Esophagus muscularis mucosa (tissue), 4 donors: ENCODE measurements around the gene SRP19. TPM values are rescaled to one million over a fixed set of nuclear protein-coding genes. Genes with fewer than 3 reads are reported as not detected.
"Not testable (repeated sequence)": the region's sequence is repeated elsewhere in the genome, so short reads cannot be mapped to it uniquely, and the experiment has no call there.

Source experiments
- DNase-seq: peaks from one replicate; pipeline ENCODE4 v3.0.0-alpha.2; 2017; ENCODE audit errors: extremely low spot score
- H3K27ac ChIP-seq, 4 donors: fragments of 200-600 bp; sonication (generic); replicated peaks in 1 of 4; 1 replicate in 3 of 4; 2 replicates in 1 of 4; pipeline ENCODE4 v1.5.1; 2016 to 2019; ENCODE audit warnings: mild to moderate bottlenecking in 1 of 4
- H3K27me3 ChIP-seq, 4 donors: fragments of 200-600 bp; sonication (generic); one replicate each; pipeline versions ENCODE4 v1.5.1 to v1.6.0; 2016 to 2019
- H3K36me3 ChIP-seq, 4 donors: fragments of 200-600 bp; sonication (generic); one replicate each; pipeline ENCODE4 v1.5.1; 2016 to 2019
- H3K4me1 ChIP-seq, 4 donors: fragments of 200-600 bp; sonication (generic); one replicate each; pipeline ENCODE4 v1.5.1; 2016 to 2019
- H3K4me3 ChIP-seq, 4 donors: fragments of 200-600 bp; sonication (generic); 1 replicate in 2 of 4; 2 replicates in 2 of 4; pipeline ENCODE4 v1.5.1; 2016 to 2019; ENCODE audit warnings: mild to moderate bottlenecking in 4 of 4, moderate library complexity in 1 of 4
- H3K9me3 ChIP-seq, 4 donors: fragments of 200-600 bp; sonication (generic); 1 replicate in 3 of 4; 2 replicates in 1 of 4; pipeline ENCODE4 v1.5.1; 2016 to 2019
- CTCF ChIP-seq, 3 experiments: fragments of 200-600 bp in 2 of 3; fragments of 450-650 bp in 1 of 3; sonication (generic) in 2 of 3; IDR thresholded peaks; one replicate each; pipeline ENCODE4 v1.5.1; 2017 to 2019; ENCODE audit warnings: antibody characterized with exemption in 3 of 3, mild to moderate bottlenecking in 2 of 3, moderate library complexity in 1 of 3
- EP300 ChIP-seq: sonication (generic); formaldehyde crosslinking; IDR thresholded peaks from one replicate; pipeline ENCODE4 v1.6.1; 2017; ENCODE audit warnings: antibody characterized with exemption
- POLR2A ChIP-seq: fragments of 450-650 bp; IDR thresholded peaks from one replicate; pipeline ENCODE4 v1.6.1; 2017; ENCODE audit warnings: antibody characterized with exemption, moderate library complexity, mild to moderate bottlenecking, low read depth
- POLR2AphosphoS5 ChIP-seq, 2 donors: sonication (generic); formaldehyde crosslinking; IDR thresholded peaks; one replicate each; pipeline ENCODE4 v1.6.1; 2017; ENCODE audit warnings: antibody characterized with exemption in 2 of 2
- WGBS: methylation state at CpG from one replicate; pipeline ENCODE4 v1.1.5; 2018; 5-methylcytosine and 5-hydroxymethylcytosine counted together
- intact Hi-C: fragments of 100-400 bp; cut with DNase I; formaldehyde crosslinking; loops from one replicate; pipeline ENCODE4 v1.15.1; 2023
- total RNA-seq, 4 donors: library from RNA; depleted of rRNA; stranded (reverse); fragments of >200 nt; gene quantifications; one replicate each; pipeline versions ENCODE4 v1.1.0 to v1.2.1, GENCODE V29; 2016

The SRP19 gene
- total RNA-seq, 4 donors from 2014 or later, result 39.0 to 61.9 (median 55.0) TPM

DNA sequence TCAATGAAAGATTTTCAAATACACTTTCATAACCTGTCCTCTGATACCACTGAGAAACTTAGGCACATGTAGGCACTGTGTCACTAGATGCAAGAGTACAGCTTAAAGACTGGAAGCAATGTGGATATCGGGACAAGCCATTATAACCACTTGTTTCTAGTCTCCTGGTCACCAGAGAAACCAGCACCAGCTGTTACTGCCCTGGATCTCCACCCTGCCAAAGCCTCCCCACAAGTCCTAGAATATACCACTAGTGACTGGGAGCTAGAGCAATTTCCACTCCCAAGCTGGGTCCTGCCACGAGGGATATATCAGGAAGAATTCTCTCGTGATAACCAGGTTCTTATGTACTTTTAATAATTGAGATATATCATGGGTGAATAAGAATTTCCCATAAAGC is 41.5 kb downstream of the SRP19 start:
- Histone ChIP-seq H3K27me3 (no peaks in the 10 kb centered on the region), H3K9me3 (no peaks in the 10 kb centered on the region), H3K36me3 (peaks cover 23 to 58% (median 35%) of the 10 kb centered on the region in 4 donors), H3K27ac (no peak overlapping the region), H3K4me1 (peaks cover 7 to 15% (median 8%) of the 10 kb centered on the region in 4 donors), H3K4me3 (no peak overlapping the region)
- TF ChIP-seq EP300 (no peak), CTCF (IDR thresholded peaks at IDR 0.05) (no peak), POLR2A (no peak), POLR2AphosphoS5 (IDR thresholded peaks at IDR 0.05) (no peak)
- 94% methylated on average over 3 of the region's 3 CpGs for WGBS
- intact Hi-C loops, result no loop called here
- no peak for DNase-seq

- DNase-seq, H3K27me3 ChIP-seq, H3K4me3 ChIP-seq, intact Hi-C loops, H3K27ac ChIP-seq, H3K9me3 ChIP-seq: not testable (repeated sequence)
- Histone ChIP-seq H3K4me1 (peaks cover 7 to 18% (median 11%) of the 10 kb centered on the region in 4 donors), H3K36me3 (peaks cover 18 to 49% (median 31%) of the 10 kb centered on the region in 4 donors)
- WGBS, result 90% methylated on average over 3 of the region's 3 CpGs
Observed at GRCh38 chr5:112904996-112905395, 43.9 kb downstream of the SRP19 start.

DNA sequence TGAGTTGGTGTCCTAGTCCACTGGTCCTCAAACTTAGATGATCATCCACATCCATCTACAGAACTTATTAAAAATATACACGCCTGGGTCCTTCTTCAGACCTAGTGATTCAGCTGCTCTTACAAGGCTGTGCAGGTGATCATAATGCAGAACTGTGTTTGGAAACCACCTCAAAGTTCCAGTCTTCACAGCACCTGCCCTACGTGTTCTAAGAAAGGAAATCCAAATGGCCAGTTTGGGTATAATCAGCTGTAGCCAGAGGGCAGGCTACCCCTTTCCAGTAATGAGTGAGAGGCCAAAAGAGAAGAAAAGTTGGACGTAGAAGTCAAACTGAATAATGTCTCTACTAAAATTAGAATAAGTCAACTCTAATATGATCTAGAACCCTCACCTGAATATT is 45.5 kb downstream of the SRP19 start:
- Histone ChIP-seq H3K4me3 (no peak overlapping the region), H3K4me1 (peaks cover 7 to 18% (median 12%) of the 10 kb centered on the region in 4 donors), H3K36me3 (peaks cover 13 to 46% (median 22%) of the 10 kb centered on the region in 4 donors), H3K9me3 (no peaks in the 10 kb centered on the region), H3K27ac (no peak overlapping the region), H3K27me3 (no peaks in the 10 kb centered on the region)
- WGBS, result 82% methylated on average over 3 of the region's 3 CpGs
- DNase-seq, result no peak
- intact Hi-C loops, result no loop called here
- no peak for TF ChIP-seq EP300
- TF ChIP-seq POLR2A, result no peak
- no peak for TF ChIP-seq CTCF (IDR thresholded peaks at IDR 0.05)
- no peak for TF ChIP-seq POLR2AphosphoS5 (IDR thresholded peaks at IDR 0.05)

GRCh38 chr5:112907166-112907631 is 46.1 kb downstream of the SRP19 start:
- Histone ChIP-seq H3K27me3 (no peaks in the 10 kb centered on the region), H3K4me1 (peaks cover 9 to 20% (median 14%) of the 10 kb centered on the region in 4 donors), H3K27ac (no peak overlapping the region), H3K36me3 (peaks cover 12 to 41% (median 17%) of the 10 kb centered on the region in 4 donors), H3K9me3 (no peaks in the 10 kb centered on the region), H3K4me3 (no peak overlapping the region)
- WGBS, result 64% methylated on average over 4 of the region's 4 CpGs
- intact Hi-C loops, result no loop called here
- no peak for DNase-seq
- TF ChIP-seq POLR2AphosphoS5 (IDR thresholded peaks at IDR 0.05) (no peak), EP300 (no peak), POLR2A (no peak), CTCF (IDR thresholded peaks at IDR 0.05) (no peak)

GRCh38 chr5:112908854-112909253 is 47.8 kb downstream of the SRP19 start:
- Histone ChIP-seq H3K27ac (no peak overlapping the region), H3K36me3 (peaks cover 8 to 37% (median 14%) of the 10 kb centered on the region in 4 donors), H3K27me3 (no peaks in the 10 kb centered on the region), H3K9me3 (no peaks in the 10 kb centered on the region), H3K4me1 (peaks cover 18 to 31% (median 23%) of the 10 kb centered on the region in 4 donors), H3K4me3 (no peak overlapping the region)
- intact Hi-C loops, result no loop called here
- DNase-seq, result no peak
- no peak for TF ChIP-seq POLR2AphosphoS5 (IDR thresholded peaks at IDR 0.05)
- TF ChIP-seq EP300, result no peak
- no peak for TF ChIP-seq POLR2A
- no peak for TF ChIP-seq CTCF (IDR thresholded peaks at IDR 0.05)
